ENCODE measurements around the gene ZFYVE28.

The ZFYVE28 gene

GRCh38 chr4:2298532-2298991, 119.9 kb downstream of the ZFYVE28 start:
- TF ChIP-seq ZNF274 (IDR thresholded peaks at IDR 0.05; ENCODE audit: low read depth, low read length) = no peak
- no peak for TF ChIP-seq SUZ12 (IDR thresholded peaks at IDR 0.05; ENCODE audit: extremely low read depth, insufficient read depth, insufficient read length)
- TF ChIP-seq YY1 (IDR thresholded peaks at IDR 0.05; ENCODE audit: insufficient read depth, insufficient read length) = no peak
- H3K4me3 ChIP-seq (ENCODE audit: insufficient read length, low read depth) = no peak overlapping the region
- peaks cover 4% of the 10 kb centered on the region for H3K27me3 ChIP-seq (ENCODE audit: insufficient read depth, insufficient read length)
- no peak overlapping the region for H3K9ac ChIP-seq (ENCODE audit: insufficient read length, low read depth)
- DNase-seq (ENCODE audit: low read depth, low spot score) = no peak
- H3K4me1 ChIP-seq (ENCODE audit: insufficient read depth, insufficient read length) = peaks cover 12% of the 10 kb centered on the region
- peaks cover 19% of the 10 kb centered on the region for H3K9me3 ChIP-seq (ENCODE audit: insufficient read depth, low read length)
- H3K36me3 ChIP-seq (ENCODE audit: insufficient read depth, insufficient read length, low read length) = no peaks in the 10 kb centered on the region

GRCh38 chr4:2297606-2298531, 120.6 kb downstream of the ZFYVE28 start:
- Histone ChIP-seq H3K9me3 (ENCODE audit: insufficient read depth, low read length) (peaks cover 19% of the 10 kb centered on the region), H3K4me1 (ENCODE audit: insufficient read depth, insufficient read length) (peaks cover 12% of the 10 kb centered on the region), H3K4me3 (ENCODE audit: insufficient read length, low read depth) (no peak overlapping the region), H3K36me3 (ENCODE audit: insufficient read depth, insufficient read length, low read length) (no peaks in the 10 kb centered on the region), H3K9ac (ENCODE audit: insufficient read length, low read depth) (no peak overlapping the region), H3K27me3 (ENCODE audit: insufficient read depth, insufficient read length) (peaks cover 4% of the 10 kb centered on the region)
- no peak for DNase-seq (ENCODE audit: low read depth, low spot score)
- TF ChIP-seq ZNF274 (IDR thresholded peaks at IDR 0.05; ENCODE audit: low read depth, low read length) = no peak
- TF ChIP-seq YY1 (IDR thresholded peaks at IDR 0.05; ENCODE audit: insufficient read depth, insufficient read length) = no peak

GRCh38 chr4:2296631-2297601, 121.5 kb downstream of the ZFYVE28 start:
- peaks cover 12% of the 10 kb centered on the region for H3K4me1 ChIP-seq (ENCODE audit: insufficient read depth, insufficient read length)
- no peaks in the 10 kb centered on the region for H3K36me3 ChIP-seq (ENCODE audit: insufficient read depth, insufficient read length, low read length)
- H3K27me3 ChIP-seq (ENCODE audit: insufficient read depth, insufficient read length) = peaks cover 4% of the 10 kb centered on the region
- H3K9me3 ChIP-seq (ENCODE audit: insufficient read depth, low read length) = peaks cover 10% of the 10 kb centered on the region
- no peak overlapping the region for H3K4me3 ChIP-seq (ENCODE audit: insufficient read length, low read depth)
- DNase-seq (ENCODE audit: low read depth, low spot score) = no peak
- TF ChIP-seq ZNF274 (IDR thresholded peaks at IDR 0.05; ENCODE audit: low read depth, low read length) (no peak), YY1 (IDR thresholded peaks at IDR 0.05; ENCODE audit: insufficient read depth, insufficient read length) (no peak), SUZ12 (IDR thresholded peaks at IDR 0.05; ENCODE audit: extremely low read depth, insufficient read depth, insufficient read length) (no peak)
- H3K9ac ChIP-seq (ENCODE audit: insufficient read length, low read depth) = no peak overlapping the region

- DNase-seq (ENCODE audit: low read depth, low spot score) = no peak
- no peak overlapping the region for H3K4me3 ChIP-seq (ENCODE audit: insufficient read length, low read depth)
- H3K27me3 ChIP-seq (ENCODE audit: insufficient read depth, insufficient read length) = peaks cover 4% of the 10 kb centered on the region
- no peak overlapping the region for H3K9ac ChIP-seq (ENCODE audit: insufficient read length, low read depth)
- H3K36me3 ChIP-seq (ENCODE audit: insufficient read depth, insufficient read length, low read length) = no peaks in the 10 kb centered on the region
- H3K4me1 ChIP-seq (ENCODE audit: insufficient read depth, insufficient read length) = peaks cover 4% of the 10 kb centered on the region
- TF ChIP-seq SUZ12 (IDR thresholded peaks at IDR 0.05; ENCODE audit: extremely low read depth, insufficient read depth, insufficient read length) (no peak), YY1 (IDR thresholded peaks at IDR 0.05; ENCODE audit: insufficient read depth, insufficient read length) (no peak), ZNF274 (IDR thresholded peaks at IDR 0.05; ENCODE audit: low read depth, low read length) (no peak)
- H3K9me3 ChIP-seq (ENCODE audit: insufficient read depth, low read length) = peaks cover 8% of the 10 kb centered on the region
These were observed 122.5 kb downstream of the ZFYVE28 start for GRCh38 chr4:2295900-2296442.

GRCh38 chr4:2295500-2295899, 122.9 kb downstream of the ZFYVE28 start:
- Histone ChIP-seq H3K9ac (ENCODE audit: insufficient read length, low read depth) (no peak overlapping the region), H3K27me3 (ENCODE audit: insufficient read depth, insufficient read length) (peaks cover 4% of the 10 kb centered on the region), H3K36me3 (ENCODE audit: insufficient read depth, insufficient read length, low read length) (no peaks in the 10 kb centered on the region), H3K4me3 (ENCODE audit: insufficient read length, low read depth) (no peak overlapping the region), H3K4me1 (ENCODE audit: insufficient read depth, insufficient read length) (peaks cover 4% of the 10 kb centered on the region), H3K9me3 (ENCODE audit: insufficient read depth, low read length) (peaks cover 8% of the 10 kb centered on the region)
- no peak for DNase-seq (ENCODE audit: low read depth, low spot score)
- no peak for TF ChIP-seq SUZ12 (IDR thresholded peaks at IDR 0.05; ENCODE audit: extremely low read depth, insufficient read depth, insufficient read length)
- no peak for TF ChIP-seq ZNF274 (IDR thresholded peaks at IDR 0.05; ENCODE audit: low read depth, low read length)
- no peak for TF ChIP-seq YY1 (IDR thresholded peaks at IDR 0.05; ENCODE audit: insufficient read depth, insufficient read length)

GRCh38 chr4:2292646-2293108, 125.8 kb downstream of the ZFYVE28 start:
- H3K27me3 ChIP-seq (ENCODE audit: insufficient read depth, insufficient read length) = peaks cover 1% of the 10 kb centered on the region
- no peak overlapping the region for H3K9ac ChIP-seq (ENCODE audit: insufficient read length, low read depth)
- no peak overlapping the region for H3K4me3 ChIP-seq (ENCODE audit: insufficient read length, low read depth)
- DNase-seq (ENCODE audit: low read depth, low spot score) = no peak
- peaks cover 5% of the 10 kb centered on the region for H3K4me1 ChIP-seq (ENCODE audit: insufficient read depth, insufficient read length)
- TF ChIP-seq YY1 (IDR thresholded peaks at IDR 0.05; ENCODE audit: insufficient read depth, insufficient read length) (no peak), SUZ12 (IDR thresholded peaks at IDR 0.05; ENCODE audit: extremely low read depth, insufficient read depth, insufficient read length) (no peak), ZNF274 (IDR thresholded peaks at IDR 0.05; ENCODE audit: low read depth, low read length) (no peak)
- H3K36me3 ChIP-seq (ENCODE audit: insufficient read depth, insufficient read length, low read length) = no peaks in the 10 kb centered on the region
- H3K9me3 ChIP-seq (ENCODE audit: insufficient read depth, low read length) = peaks cover 8% of the 10 kb centered on the region
